NCI-H1694 treated with DMSO at 0.1 percent for 48 hours (cell line): ENCODE data around the gene TWIST2.
A peak's percentile ranks its signal among the peaks of the same experiment; 100 is the strongest.

Experiments
- DNase-seq: peaks from one replicate; lab custom pipeline; 2025; lab: John Stamatoyannopoulos, UW

The TWIST2 gene

GRCh38 chr2:238890618-238891456 lies 43.0 kb downstream of the TWIST2 start:
- DNase-seq = no peak

DNA sequence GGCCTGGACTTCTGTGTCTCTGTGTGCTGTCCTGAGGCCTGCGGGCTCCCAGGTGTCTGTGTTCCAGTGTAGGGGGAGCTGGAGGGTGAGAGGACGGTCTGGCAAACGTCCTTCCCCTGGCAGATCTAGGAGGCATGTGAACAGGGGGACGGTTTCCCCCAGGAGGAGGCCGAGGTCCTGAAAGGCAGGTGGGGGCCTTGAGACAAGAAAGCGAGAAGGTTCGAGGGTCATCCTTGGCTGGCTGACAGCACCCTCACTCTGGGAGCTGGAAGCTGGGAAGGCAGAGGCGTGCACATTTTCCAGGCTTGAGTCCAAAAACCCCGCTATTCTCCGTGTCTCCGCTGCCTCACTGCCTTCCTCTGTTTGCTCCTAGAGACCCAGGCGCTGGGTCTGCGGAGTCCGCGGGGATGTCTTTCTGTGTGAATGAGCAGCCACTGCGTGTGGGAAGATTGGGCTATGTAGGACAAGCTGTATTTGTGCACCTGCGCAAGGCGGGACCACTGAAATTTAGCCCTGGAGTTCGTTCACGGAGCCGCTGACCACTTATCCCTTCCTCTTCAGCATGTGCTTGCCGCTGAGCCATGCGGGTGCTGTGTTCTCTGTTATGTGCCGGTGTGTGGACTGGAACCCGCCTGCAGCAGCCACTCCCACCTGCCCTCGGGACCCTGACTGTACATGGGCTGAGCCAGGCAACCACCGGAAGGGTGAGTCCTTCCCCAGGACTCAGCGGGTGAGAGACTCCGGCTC lies 43.7 kb downstream of the TWIST2 start:
- no peak for DNase-seq

GRCh38 chr2:238892204-238892500 lies 44.3 kb downstream of the TWIST2 start:
- no peak for DNase-seq

DNA sequence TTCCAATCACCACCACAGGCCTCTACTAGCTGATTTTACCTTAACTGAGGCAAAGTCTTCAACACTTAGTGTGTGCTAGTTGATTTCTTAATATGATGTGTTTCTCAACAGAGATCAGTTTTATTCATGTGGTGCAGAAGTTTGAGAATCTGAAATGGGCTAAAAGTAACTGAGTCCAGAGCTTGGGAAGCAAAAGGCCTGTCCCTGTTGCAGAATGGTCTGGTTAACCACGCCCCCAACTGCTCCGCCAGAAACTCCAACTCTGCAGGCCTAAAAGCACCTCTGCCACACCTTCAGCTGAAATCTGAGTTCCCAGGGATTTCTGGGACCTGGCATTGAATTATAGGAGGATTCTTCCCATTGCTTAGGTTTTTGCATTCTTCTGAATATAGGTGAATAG lies 44.9 kb downstream of the TWIST2 start:
- DNase-seq = no peak

DNA sequence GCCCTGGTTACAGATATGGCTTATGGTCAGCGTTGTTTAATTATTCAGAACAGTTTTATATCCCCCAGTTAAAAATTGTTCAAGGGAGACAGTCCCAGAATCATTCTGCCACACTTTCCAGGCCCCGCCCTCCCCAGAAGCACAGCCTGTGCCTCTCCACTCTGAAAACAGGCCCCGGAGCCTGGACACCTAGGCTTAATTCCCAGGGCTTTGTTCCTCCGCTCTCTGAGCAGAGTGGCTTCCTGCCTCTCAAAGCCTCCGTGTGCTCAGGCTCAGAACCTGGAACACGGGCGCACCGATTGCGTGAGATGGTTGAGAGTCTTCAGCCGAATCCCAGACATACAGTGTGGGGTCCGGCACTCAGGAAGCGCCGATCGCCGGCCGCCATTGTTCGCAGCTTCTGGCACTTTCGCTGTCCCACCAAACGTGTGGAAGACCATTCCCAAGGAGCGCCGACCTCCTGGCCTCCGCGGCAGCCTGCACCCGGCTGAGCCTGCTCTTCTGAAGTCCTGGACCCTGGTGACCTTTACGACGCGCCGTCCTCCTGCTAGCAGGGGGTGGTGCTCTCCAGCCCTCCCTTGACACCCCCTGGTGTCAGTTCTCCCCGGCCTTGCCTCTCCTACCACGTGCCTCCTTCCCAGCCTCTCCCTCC lies 45.6 kb downstream of the TWIST2 start:
- no peak for DNase-seq

DNA sequence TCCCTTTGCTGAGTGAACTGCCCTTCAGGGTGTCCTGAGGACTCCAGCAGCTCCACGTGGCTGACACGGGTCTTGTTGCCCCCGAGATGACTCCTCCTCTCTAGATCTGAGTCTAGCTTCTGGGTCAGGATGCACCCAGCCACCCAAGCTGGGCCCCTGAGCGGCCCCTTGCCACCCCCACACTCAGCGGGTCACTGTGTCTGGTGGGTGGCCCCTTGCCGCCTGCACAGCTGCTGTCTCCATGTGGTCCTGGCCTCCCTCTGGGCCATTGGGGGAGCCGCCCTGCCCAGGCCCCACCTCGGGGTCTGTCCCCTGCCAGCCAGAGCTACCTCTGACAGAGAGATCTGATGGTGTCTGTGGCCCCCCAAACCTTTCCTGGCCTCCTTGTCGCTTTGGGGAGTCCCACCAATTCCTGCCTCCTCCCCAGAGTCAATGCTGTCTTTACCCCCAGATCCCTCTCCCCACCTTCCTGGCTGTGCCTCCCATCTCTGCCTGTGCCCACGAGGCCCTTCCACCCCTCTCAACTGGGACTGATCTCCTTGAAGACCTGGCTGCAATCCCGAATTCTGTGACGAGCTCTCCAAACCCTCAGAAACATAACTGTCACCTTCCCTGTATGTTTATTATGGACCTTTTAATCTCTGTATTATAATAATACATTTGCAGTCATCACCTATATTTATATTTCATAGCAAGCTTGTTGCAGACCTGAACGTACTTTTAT lies 46.5 kb downstream of the TWIST2 start:
- DNase-seq = no peak

- DNase-seq = peak; percentile 75
Observed at GRCh38 chr2:238894950-238895298, 47.0 kb downstream of the TWIST2 start.

GRCh38 chr2:238895361-238895882 lies 47.5 kb downstream of the TWIST2 start:
- DNase-seq = no peak

DNA sequence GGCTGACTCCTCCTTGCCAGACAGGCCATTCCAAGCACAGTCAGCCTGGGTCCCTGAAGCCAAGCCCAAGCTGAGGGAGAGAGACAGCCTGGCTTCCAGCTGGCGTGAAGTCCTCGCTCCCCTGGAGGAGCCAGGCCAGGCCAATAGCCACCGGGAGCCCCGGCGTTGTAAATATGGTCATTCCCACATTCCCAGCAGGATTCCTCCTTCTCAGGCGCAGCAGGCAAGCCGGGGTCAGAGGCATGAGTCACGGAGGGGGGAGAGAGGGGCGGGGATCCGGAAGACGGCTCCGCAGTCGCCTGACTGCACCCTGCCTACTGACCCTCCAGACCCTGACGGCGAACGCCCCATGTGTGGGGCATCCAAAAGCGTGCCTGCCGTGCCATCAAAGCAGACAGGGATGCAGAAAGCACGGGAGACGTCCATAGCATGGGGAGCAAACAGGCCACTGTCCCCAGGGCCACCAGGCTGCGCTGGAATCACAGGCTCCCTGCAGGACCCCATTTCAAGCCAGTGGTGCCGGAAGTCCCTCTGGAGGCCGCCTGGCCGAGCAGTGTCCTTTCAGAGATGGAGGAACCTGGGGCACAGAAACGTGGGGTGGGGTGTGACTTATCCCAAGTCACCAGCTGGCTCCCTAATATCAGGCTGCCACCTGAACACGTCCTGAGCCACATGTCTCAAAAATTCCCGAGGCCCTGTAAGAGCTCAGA lies 48.2 kb downstream of the TWIST2 start:
- no peak for DNase-seq

DNA sequence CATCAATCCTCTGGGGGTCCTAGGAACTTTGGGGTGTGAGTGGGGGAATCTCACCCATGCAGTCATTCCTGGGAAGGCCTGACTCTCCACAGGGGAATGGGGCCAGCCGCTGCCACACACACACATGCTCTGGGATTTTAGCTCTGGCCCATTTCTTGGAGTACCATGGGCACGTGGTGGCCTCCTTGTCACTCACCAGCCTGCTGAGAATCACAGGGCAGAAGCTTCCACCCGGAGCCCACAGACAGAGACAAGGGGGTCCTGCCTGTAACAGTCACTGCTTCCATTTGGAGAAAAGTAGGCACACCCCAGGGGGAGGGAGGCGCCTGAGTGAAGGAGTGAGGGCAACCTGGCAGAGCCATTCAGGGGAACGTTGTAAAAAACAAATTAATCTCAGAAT lies 48.8 kb downstream of the TWIST2 start:
- no peak for DNase-seq

- no peak for DNase-seq
Observed at GRCh38 chr2:238897122-238897880, 49.4 kb downstream of the TWIST2 start.

- no peak for DNase-seq
Observed at GRCh38 chr2:238897911-238898311, 50.0 kb downstream of the TWIST2 start.

GRCh38 chr2:238898534-238899281 lies 50.8 kb downstream of the TWIST2 start:
- no peak for DNase-seq

DNA sequence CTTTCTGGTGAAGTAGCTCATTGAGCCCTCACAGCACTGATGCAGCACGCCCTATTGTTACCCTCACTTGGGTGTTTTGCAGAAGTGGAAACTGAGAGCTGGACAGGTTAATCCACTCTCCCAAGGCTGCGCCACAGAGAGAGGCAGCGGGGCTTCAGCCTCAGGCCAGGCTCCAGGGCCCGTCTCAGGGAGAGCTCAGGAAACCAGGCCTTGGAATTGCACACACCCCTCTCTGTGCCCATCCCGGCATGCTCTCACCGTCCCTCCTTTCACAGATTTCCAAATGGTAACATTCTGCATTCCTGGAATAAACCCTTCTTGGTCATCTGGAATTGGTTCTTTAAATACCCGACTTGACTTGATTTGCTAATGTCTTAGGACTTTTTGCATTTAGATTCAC lies 51.5 kb downstream of the TWIST2 start:
- no peak for DNase-seq

GRCh38 chr2:238900511-238900910 lies 52.6 kb downstream of the TWIST2 start:
- no peak for DNase-seq

DNA sequence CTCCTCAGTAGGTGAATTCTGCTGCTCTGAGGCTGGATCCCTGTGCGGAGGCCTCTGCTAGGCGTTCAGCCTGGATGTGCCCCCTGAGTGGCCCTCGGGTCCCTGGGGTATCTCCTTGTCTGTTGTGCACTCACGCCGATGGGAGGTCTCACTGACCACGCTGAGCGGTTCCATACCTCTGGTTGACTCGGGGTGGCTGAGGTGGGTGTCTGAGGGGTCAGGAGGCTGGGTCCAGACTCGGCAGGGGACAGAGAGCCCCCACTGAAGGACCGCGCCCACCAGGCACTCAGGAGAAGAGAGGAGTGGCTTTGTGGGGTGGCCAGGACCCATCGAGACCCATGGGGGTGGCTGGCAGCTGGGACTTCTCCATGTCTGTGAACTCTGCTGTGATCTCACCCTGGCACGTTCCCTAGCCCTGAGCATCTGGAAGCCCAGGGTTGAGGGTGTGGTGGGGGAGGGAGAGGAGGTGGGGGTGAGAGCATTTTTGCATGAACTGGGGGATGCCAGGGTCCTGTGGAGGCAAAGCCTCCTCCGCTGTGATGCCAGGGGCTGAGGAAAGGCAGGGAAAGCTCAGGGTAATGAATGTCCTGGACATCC lies 53.7 kb downstream of the TWIST2 start:
- no peak for DNase-seq

- DNase-seq = no peak
Observed at GRCh38 chr2:238902285-238902684, 54.4 kb downstream of the TWIST2 start.

DNA sequence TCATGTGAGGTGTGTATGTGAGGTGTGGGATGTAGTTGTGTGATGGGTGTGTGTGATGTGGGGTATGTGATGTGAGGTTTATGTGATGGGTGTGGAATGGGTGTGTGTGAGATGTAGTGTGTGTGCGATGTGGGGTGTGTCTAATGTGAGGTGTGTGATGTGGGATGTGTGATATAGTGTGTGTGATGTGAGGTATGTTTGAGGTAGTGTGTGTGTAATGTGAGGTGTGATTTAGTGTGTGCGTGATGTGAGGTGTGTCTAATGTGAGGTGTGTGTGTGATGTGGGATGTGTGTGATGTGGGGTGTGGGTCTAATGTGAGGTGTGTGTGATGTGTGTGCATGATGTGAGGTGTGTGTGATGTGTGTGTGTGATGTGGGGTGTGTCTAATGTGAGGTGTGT lies 55.3 kb downstream of the TWIST2 start:
- no peak for DNase-seq

GRCh38 chr2:238904177-238904576 lies 56.3 kb downstream of the TWIST2 start:
- no peak for DNase-seq

GRCh38 chr2:238904716-238905115 lies 56.8 kb downstream of the TWIST2 start:
- no peak for DNase-seq
